Measurements from ENCODE around the gene DGUOK.

The DGUOK gene

DNA sequence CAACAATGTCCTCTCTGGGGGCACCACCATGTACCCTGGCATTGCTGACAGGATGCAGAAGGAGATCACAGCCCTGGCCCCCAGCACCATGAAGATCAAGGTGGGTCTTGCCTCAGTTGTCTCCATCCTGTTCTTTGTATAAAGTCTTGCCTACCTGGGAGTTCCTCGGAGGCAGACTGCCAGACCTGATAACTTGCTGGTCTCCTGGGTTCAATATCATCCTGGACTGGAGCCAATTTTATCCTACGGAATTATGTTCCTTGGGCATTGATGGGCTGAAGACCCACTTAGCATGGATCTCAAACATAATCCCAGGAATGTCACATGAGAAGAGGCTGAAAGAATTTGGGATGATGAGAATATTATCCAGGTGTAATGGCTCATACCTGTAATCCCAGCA lies 10.0 kb upstream of the DGUOK start:
- no peak overlapping the region for H3K9ac ChIP-seq (ENCODE audit: low read length)
- no peak overlapping the region for H4K91ac ChIP-seq (ENCODE audit: low read depth, low read length)
- no peak overlapping the region for H3K18ac ChIP-seq (ENCODE audit: low read length)
- no peak overlapping the region for H3K23ac ChIP-seq (ENCODE audit: low read length)
- H2BK5ac ChIP-seq (ENCODE audit: low read depth, low read length, poor library complexity): no peak overlapping the region
- H3K4me1 ChIP-seq (ENCODE audit: control insufficient read depth in 1 of 2, insufficient read depth in 2 of 2, low read length in 2 of 2): peaks cover 5 to 7% of the 10 kb centered on the region in 2 experiments
- no CpG with 5 or more reads among the region's 2 CpGs for WGBS (ENCODE audit: extremely low coverage, insufficient coverage, insufficient read length)
- H3K4me3 ChIP-seq (ENCODE audit: low read depth, low read length): no peak overlapping the region
- H3K4ac ChIP-seq (ENCODE audit: low read depth, low read length): no peak overlapping the region
- no peak overlapping the region for H2BK12ac ChIP-seq (ENCODE audit: low read length)
- DNase-seq: no peak
- no peaks in the 10 kb centered on the region for H3K9me3 ChIP-seq (ENCODE audit: insufficient read depth, low read depth, low read length)
- no peak overlapping the region for H4K12ac ChIP-seq (ENCODE audit: low read depth, low read length)
- H3K36me3 ChIP-seq (ENCODE audit: control insufficient read depth in 1 of 2, insufficient read depth in 2 of 2, low read length in 2 of 2): no peaks in the 10 kb centered on the region
- no peak overlapping the region for H3K27ac ChIP-seq (ENCODE audit: low read depth, low read length)
- no peak overlapping the region for H2AK5ac ChIP-seq (ENCODE audit: low read length)
- no peaks in the 10 kb centered on the region for H3K79me1 ChIP-seq (ENCODE audit: low read length)
- H4K8ac ChIP-seq (ENCODE audit: low read depth, low read length): no peak overlapping the region
- no peaks in the 10 kb centered on the region for H3K27me3 ChIP-seq (ENCODE audit: insufficient read depth, low read length)
- H3K14ac ChIP-seq (ENCODE audit: low read length): no peak overlapping the region
- H3K79me2 ChIP-seq (ENCODE audit: control insufficient read depth, insufficient read depth, low read length, poor library complexity): no peaks in the 10 kb centered on the region
- no peak overlapping the region for H2AFZ ChIP-seq (ENCODE audit: insufficient read depth, low read length, poor library complexity)
- H2BK120ac ChIP-seq (ENCODE audit: insufficient read depth, low read length, poor library complexity): no peak overlapping the region
- no peak overlapping the region for H3K4me2 ChIP-seq (ENCODE audit: low read length)

DNA sequence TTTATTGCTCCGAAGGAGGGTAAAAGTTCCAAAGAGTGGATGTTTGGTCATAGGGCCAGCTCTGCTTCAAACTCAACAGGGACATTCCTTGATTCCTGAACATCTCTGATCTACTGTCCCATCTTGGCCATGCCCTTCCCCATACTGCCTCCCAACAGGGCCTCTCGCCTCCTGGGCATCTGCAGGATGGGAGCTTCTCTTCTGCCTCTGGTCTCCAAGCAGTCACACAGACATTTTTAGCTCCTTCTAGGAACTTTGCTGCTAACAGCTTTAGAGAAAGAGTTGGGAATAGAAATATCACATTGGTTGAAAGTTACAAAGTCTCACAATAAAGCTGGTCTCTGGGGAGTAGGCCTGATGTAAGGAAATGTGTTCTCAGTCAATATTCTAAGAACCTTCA lies 9.4 kb upstream of the DGUOK start:
- Histone ChIP-seq H2BK120ac (ENCODE audit: insufficient read depth, low read length, poor library complexity) (no peak overlapping the region), H3K14ac (ENCODE audit: low read length) (no peak overlapping the region), H4K12ac (ENCODE audit: low read depth, low read length) (no peak overlapping the region), H3K9ac (ENCODE audit: low read length) (no peak overlapping the region), H3K4me3 (ENCODE audit: low read depth, low read length) (no peak overlapping the region), H3K18ac (ENCODE audit: low read length) (no peak overlapping the region), H2BK12ac (ENCODE audit: low read length) (no peak overlapping the region), H3K9me3 (ENCODE audit: insufficient read depth, low read depth, low read length) (no peaks in the 10 kb centered on the region), H3K79me1 (ENCODE audit: low read length) (no peaks in the 10 kb centered on the region), H4K91ac (ENCODE audit: low read depth, low read length) (no peak overlapping the region), H3K4me2 (ENCODE audit: low read length) (no peak overlapping the region), H3K27ac (ENCODE audit: low read depth, low read length) (no peak overlapping the region), H3K4ac (ENCODE audit: low read depth, low read length) (no peak overlapping the region), H3K23ac (ENCODE audit: low read length) (no peak overlapping the region), H3K27me3 (ENCODE audit: insufficient read depth, low read length) (no peaks in the 10 kb centered on the region), H3K36me3 (ENCODE audit: control insufficient read depth in 1 of 2, insufficient read depth in 2 of 2, low read length in 2 of 2) (no peaks in the 10 kb centered on the region), H4K8ac (ENCODE audit: low read depth, low read length) (no peak overlapping the region), H3K4me1 (ENCODE audit: control insufficient read depth in 1 of 2, insufficient read depth in 2 of 2, low read length in 2 of 2) (peaks cover 5 to 7% of the 10 kb centered on the region in 2 experiments), H3K79me2 (ENCODE audit: control insufficient read depth, insufficient read depth, low read length, poor library complexity) (no peaks in the 10 kb centered on the region), H2BK5ac (ENCODE audit: low read depth, low read length, poor library complexity) (no peak overlapping the region), H2AK5ac (ENCODE audit: low read length) (no peak overlapping the region), H2AFZ (ENCODE audit: insufficient read depth, low read length, poor library complexity) (no peak overlapping the region)
- WGBS (ENCODE audit: extremely low coverage, insufficient coverage, insufficient read length): no CpG with 5 or more reads among the region's 2 CpGs
- no peak for DNase-seq

DNA sequence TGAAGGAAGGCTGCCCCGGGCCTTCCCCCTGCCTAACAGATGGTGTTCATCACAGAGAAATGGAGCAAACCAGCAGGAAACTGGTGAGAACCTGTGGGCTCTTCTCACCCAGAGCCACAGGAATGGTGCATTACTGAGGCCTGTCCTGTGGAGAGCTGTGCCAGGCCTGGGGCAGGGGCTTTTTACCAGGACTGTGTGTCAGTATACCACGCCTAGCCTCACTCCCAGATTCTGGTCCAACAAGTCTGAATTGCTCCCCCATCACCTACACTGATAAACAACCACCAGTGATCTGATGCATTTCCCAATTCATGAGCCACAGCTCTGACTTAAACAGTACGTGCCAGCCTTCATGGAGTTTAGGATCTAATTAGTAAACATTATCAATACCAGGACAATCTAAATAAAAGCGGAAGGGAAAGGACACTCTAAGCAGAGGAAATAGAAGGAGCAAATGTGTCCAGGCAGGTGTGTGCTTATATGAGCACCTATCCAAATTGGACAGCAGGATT lies 8.9 kb upstream of the DGUOK start:
- Histone ChIP-seq H3K4ac (ENCODE audit: low read depth, low read length) (no peak overlapping the region), H3K79me2 (ENCODE audit: control insufficient read depth, insufficient read depth, low read length, poor library complexity) (no peaks in the 10 kb centered on the region), H2AFZ (ENCODE audit: insufficient read depth, low read length, poor library complexity) (no peak overlapping the region), H2BK12ac (ENCODE audit: low read length) (no peak overlapping the region), H3K23ac (ENCODE audit: low read length) (no peak overlapping the region), H4K91ac (ENCODE audit: low read depth, low read length) (no peak overlapping the region), H2BK120ac (ENCODE audit: insufficient read depth, low read length, poor library complexity) (no peak overlapping the region), H3K36me3 (ENCODE audit: control insufficient read depth in 1 of 2, insufficient read depth in 2 of 2, low read length in 2 of 2) (no peaks in the 10 kb centered on the region), H3K9me3 (ENCODE audit: insufficient read depth, low read depth, low read length) (no peaks in the 10 kb centered on the region), H3K18ac (ENCODE audit: low read length) (no peak overlapping the region), H3K9ac (ENCODE audit: low read length) (no peak overlapping the region), H3K4me3 (ENCODE audit: low read depth, low read length) (no peak overlapping the region), H3K27ac (ENCODE audit: low read depth, low read length) (no peak overlapping the region), H3K4me2 (ENCODE audit: low read length) (no peak overlapping the region), H2BK5ac (ENCODE audit: low read depth, low read length, poor library complexity) (no peak overlapping the region), H4K8ac (ENCODE audit: low read depth, low read length) (no peak overlapping the region), H3K14ac (ENCODE audit: low read length) (no peak overlapping the region), H3K79me1 (ENCODE audit: low read length) (no peaks in the 10 kb centered on the region), H2AK5ac (ENCODE audit: low read length) (no peak overlapping the region), H3K4me1 (ENCODE audit: control insufficient read depth in 1 of 2, insufficient read depth in 2 of 2, low read length in 2 of 2) (peaks cover 5 to 7% of the 10 kb centered on the region in 2 experiments), H4K12ac (ENCODE audit: low read depth, low read length) (no peak overlapping the region), H3K27me3 (ENCODE audit: insufficient read depth, low read length) (no peaks in the 10 kb centered on the region)
- no peak for DNase-seq
- no CpG with 5 or more reads among the region's 4 CpGs for WGBS (ENCODE audit: extremely low coverage, insufficient coverage, insufficient read length)

DNA sequence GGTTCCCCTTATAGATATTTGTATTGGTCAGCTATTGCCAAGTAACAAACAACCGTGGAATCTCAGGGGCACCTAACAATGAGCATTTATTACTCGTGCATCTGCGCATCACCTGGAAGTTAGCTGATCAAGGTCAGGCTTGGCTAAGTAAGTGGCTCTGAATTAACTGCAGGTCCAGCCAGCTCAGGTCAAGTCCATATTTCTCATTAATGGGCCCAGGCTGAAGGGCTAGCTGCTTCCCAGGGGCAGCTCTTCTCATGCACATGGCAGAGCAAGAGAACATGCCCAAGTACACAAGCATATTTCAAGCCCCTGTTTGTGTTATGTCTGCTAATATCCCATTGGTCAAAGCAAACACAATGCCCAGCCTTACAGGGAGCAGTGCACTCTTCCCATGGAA lies 7.8 kb upstream of the DGUOK start:
- H3K4me2 ChIP-seq (ENCODE audit: low read length): no peak overlapping the region
- no peak for DNase-seq
- no peak overlapping the region for H3K27ac ChIP-seq (ENCODE audit: low read depth, low read length)
- no CpG with 5 or more reads among the region's 3 CpGs for WGBS (ENCODE audit: extremely low coverage, insufficient coverage, insufficient read length)
- no peak overlapping the region for H2BK12ac ChIP-seq (ENCODE audit: low read length)
- H3K18ac ChIP-seq (ENCODE audit: low read length): no peak overlapping the region
- H3K23ac ChIP-seq (ENCODE audit: low read length): no peak overlapping the region
- no peaks in the 10 kb centered on the region for H3K79me1 ChIP-seq (ENCODE audit: low read length)
- H2BK5ac ChIP-seq (ENCODE audit: low read depth, low read length, poor library complexity): no peak overlapping the region
- no peak overlapping the region for H3K4me3 ChIP-seq (ENCODE audit: low read depth, low read length)
- H3K27me3 ChIP-seq (ENCODE audit: insufficient read depth, low read length): no peaks in the 10 kb centered on the region
- no peak overlapping the region for H2BK120ac ChIP-seq (ENCODE audit: insufficient read depth, low read length, poor library complexity)
- no peaks in the 10 kb centered on the region for H3K36me3 ChIP-seq (ENCODE audit: control insufficient read depth in 1 of 2, insufficient read depth in 2 of 2, low read length in 2 of 2)
- H3K9ac ChIP-seq (ENCODE audit: low read length): no peak overlapping the region
- peaks cover 5 to 7% of the 10 kb centered on the region in 2 experiments for H3K4me1 ChIP-seq (ENCODE audit: control insufficient read depth in 1 of 2, insufficient read depth in 2 of 2, low read length in 2 of 2)
- H3K14ac ChIP-seq (ENCODE audit: low read length): no peak overlapping the region
- H3K4ac ChIP-seq (ENCODE audit: low read depth, low read length): no peak overlapping the region
- no peak overlapping the region for H4K91ac ChIP-seq (ENCODE audit: low read depth, low read length)
- no peak overlapping the region for H2AFZ ChIP-seq (ENCODE audit: insufficient read depth, low read length, poor library complexity)
- H3K79me2 ChIP-seq (ENCODE audit: control insufficient read depth, insufficient read depth, low read length, poor library complexity): no peaks in the 10 kb centered on the region
- H4K12ac ChIP-seq (ENCODE audit: low read depth, low read length): no peak overlapping the region
- no peaks in the 10 kb centered on the region for H3K9me3 ChIP-seq (ENCODE audit: insufficient read depth, low read depth, low read length)
- no peak overlapping the region for H4K8ac ChIP-seq (ENCODE audit: low read depth, low read length)
- no peak overlapping the region for H2AK5ac ChIP-seq (ENCODE audit: low read length)
